GM19328 (cell line): ENCODE results near the gene HNF4A.
"Not testable (repeated sequence)": the region's sequence is repeated elsewhere in the genome, so short reads cannot be mapped to it uniquely, and the experiment has no call there.

ENCODE experiments used
- ATAC-seq: cut with Tn5 transposase; IDR thresholded peaks from one replicate; pipeline ENCODE4 v1.9.1; 2021; ENCODE audit warnings: mild to moderate bottlenecking, moderate library complexity; ENCODE audit not compliant: unreplicated experiment

The HNF4A gene

GRCh38 chr20:44345147-44345546 is 10.4 kb upstream of the HNF4A start:
- ATAC-seq, result no peak

GRCh38 chr20:44345941-44346340 is 9.6 kb upstream of the HNF4A start:
- not testable (repeated sequence) for ATAC-seq

- ATAC-seq, result no peak
Observed at GRCh38 chr20:44348168-44348659, 7.3 kb upstream of the HNF4A start.

GRCh38 chr20:44349349-44349748 is 6.2 kb upstream of the HNF4A start:
- no peak for ATAC-seq

GRCh38 chr20:44350567-44350966 is 4.9 kb upstream of the HNF4A start:
- no peak for ATAC-seq

- no peak for ATAC-seq
Observed at GRCh38 chr20:44354979-44355497, 461 bp upstream of the HNF4A start.

- no peak for ATAC-seq
Observed at GRCh38 chr20:44356353-44356723, 839 bp downstream of the HNF4A start.

GRCh38 chr20:44357020-44357419 is 1.5 kb downstream of the HNF4A start:
- ATAC-seq, result no peak

GRCh38 chr20:44357555-44358125 is 2.1 kb downstream of the HNF4A start:
- no peak for ATAC-seq

GRCh38 chr20:44358776-44359175 is 3.3 kb downstream of the HNF4A start:
- no peak for ATAC-seq

- ATAC-seq, result no peak
Observed at GRCh38 chr20:44360221-44360620, 4.7 kb downstream of the HNF4A start.

- no peak for ATAC-seq
Observed at GRCh38 chr20:44361021-44361420, 5.5 kb downstream of the HNF4A start.

GRCh38 chr20:44362466-44362940 is 7.0 kb downstream of the HNF4A start:
- ATAC-seq, result no peak

GRCh38 chr20:44364068-44364467 is 8.6 kb downstream of the HNF4A start:
- ATAC-seq, result no peak

- ATAC-seq, result no peak
Observed at GRCh38 chr20:44364780-44365179, 9.3 kb downstream of the HNF4A start.

- ATAC-seq, result no peak
Observed at GRCh38 chr20:44367746-44368145, 12.2 kb downstream of the HNF4A start.

- no peak for ATAC-seq
Observed at GRCh38 chr20:44370639-44371218, 15.2 kb downstream of the HNF4A start.

GRCh38 chr20:44382641-44383040 is 27.1 kb downstream of the HNF4A start:
- no peak for ATAC-seq

- ATAC-seq, result no peak
Observed at GRCh38 chr20:44384423-44385027, 29.0 kb downstream of the HNF4A start.

GRCh38 chr20:44388466-44389023 is 33.0 kb downstream of the HNF4A start:
- peak; percentile 62 for ATAC-seq

GRCh38 chr20:44389871-44390270 is 34.4 kb downstream of the HNF4A start:
- no peak for ATAC-seq

GRCh38 chr20:44390280-44390679 is 34.8 kb downstream of the HNF4A start:
- no peak for ATAC-seq
